Heart right ventricle (tissue), 16 donors: Measurements from ENCODE around the gene GZMM. TPM values are rescaled to one million over a fixed set of nuclear protein-coding genes. Genes with fewer than 3 reads are reported as not detected.

Experiments used
- ATAC-seq, 8 donors: fragments of 200-7000 bp; cut with Tn5 transposase; one replicate each; pipeline ENCODE4 v1.9.1; 2020; ENCODE audit warnings: mild to moderate bottlenecking in 8 of 8, moderate library complexity in 8 of 8, moderate number of reproducible peaks in 1 of 8
- DNase-seq, 2 donors: peaks; one replicate each; pipeline ENCODE4 v3.0.0-alpha.2; 2020
- H3K27ac ChIP-seq, 10 donors: fragments of 200-600 bp; sonication (generic) in 2 of 10; one replicate each; pipeline versions ENCODE4 v1.5.0 to v1.8.0; 2020 to 2022; ENCODE audit warnings: mild to moderate bottlenecking in 3 of 10
- H3K27me3 ChIP-seq, 7 donors: fragments of 200-600 bp; one replicate each; pipeline ENCODE4 v1.8.0; 2021 to 2022; ENCODE audit warnings: mild to moderate bottlenecking in 2 of 7
- H3K36me3 ChIP-seq, 9 donors: fragments of 200-600 bp; sonication (generic) in 1 of 9; one replicate each; pipeline versions ENCODE4 v1.5.0 to v1.8.0; 2020 to 2022; ENCODE audit warnings: mild to moderate bottlenecking in 2 of 9
- H3K4me1 ChIP-seq, 9 donors: fragments of 200-600 bp; sonication (generic) in 1 of 9; one replicate each; pipeline versions ENCODE4 v1.5.0 to v1.8.0; 2020 to 2022; ENCODE audit warnings: mild to moderate bottlenecking in 4 of 9
- H3K4me3 ChIP-seq, 10 donors: fragments of 200-600 bp; sonication (generic) in 2 of 10; one replicate each; pipeline versions ENCODE4 v1.5.0 to v1.8.0; 2020 to 2022; ENCODE audit warnings: mild to moderate bottlenecking in 7 of 10, moderate library complexity in 2 of 10
- H3K9me3 ChIP-seq, 11 donors: fragments of 200-600 bp in 10 of 11; sonication (generic) in 2 of 11; one replicate each; pipeline versions ENCODE4 v1.5.0 to v1.8.0; 2013 to 2022; ENCODE audit warnings: mild to moderate bottlenecking in 2 of 11, control low read depth in 1 of 11, moderate library complexity in 1 of 11
- WGBS, 2 donors: extraction: QIAGEN DNeasy Blood & Tissue Kit; methylation state at CpG; one replicate each; pipeline ENCODE4 v1.1.7; 2013; ENCODE audit warnings: inconsistent platforms in 1 of 2; 5-methylcytosine and 5-hydroxymethylcytosine counted together
- intact Hi-C, 10 donors: fragments of 100-400 bp; cut with DNase I; formaldehyde crosslinking; loops; one replicate each; pipeline versions ENCODE4 v1.11.1 to v1.14.2; 2022
- polyA plus RNA-seq, 2 donors: library from polyadenylated mRNA; stranded (reverse); fragments of 200-250 nt; gene quantifications; one replicate each; pipeline ENCODE4 v1.2.3, GENCODE V29; 2013
- total RNA-seq, 10 donors: library from RNA; stranded (reverse); fragmentation: NEBNext Ultra II Directional in 3 of 10; extraction: Animal tissue kit (Norgen Biotek cat#: 25700) in 3 of 10; gene quantifications; one replicate each; pipeline versions ENCODE4 v1.2.1 to v1.2.4, GENCODE V29; 2021 to 2023
- TF ChIP-seq, protein P1 (sequence below), 9 donors: fragments of 200-600 bp; sonication (generic) in 2 of 9; IDR thresholded peaks; one replicate each; pipeline versions ENCODE4 v1.5.0 to v1.8.0; 2021 to 2022; ENCODE audit warnings: antibody characterized with exemption in 9 of 9, mild to moderate bottlenecking in 5 of 9, moderate library complexity in 1 of 9
- donor health status: Arrhythmogenic right ventricular cardiomyopathy.
- donor health status: ischemic (EF 13 %, LVEDD 7.1; RV severe dilation, severe dysfunction).
- donor health status: healthy with polysubstance abuse.
- donor health status: DM: no; HTN: yes; CAD: no.
- donor health status: DM: no; HTN: no; CAD: no.
- donor health status: ischemic (EF 25% LVEDD 6.9; RV normal size, moderate dysfunction).
- donor health status: ischemic (EF 25% LVEDD 5.7; RV mildly dilated, moderate dysfunction).
- donor health status: healthy.
- donor health status: DM: yes; HTN: yes; CAD: no.
- donor health status: Ischemic cardiomyopathy.
- donor health status: ischemic (EF 35%, LVEDD 5.7; RV mildly dilated, moderate dysfunction).
- donor health status: nonischemic (EF 11% LVEDD 7.7; RV severe dilation, severe dysfunction).
- donor health status: DM: yes; HTN: yes; CAD: no.
- donor health status: PGD.
- donor health status: ischemic (EF 29% LVEDD 5.4; RV normal size, mild dysfunction).
- donor health status: nonischemic (EF 23%, LVEDD 6.1; RV moderate dilation, normal function).

The GZMM gene
- total and polyA plus RNA-seq, 12 donors = 0.25 to 2.7 (median 0.44) TPM; not detected in 7

DNA sequence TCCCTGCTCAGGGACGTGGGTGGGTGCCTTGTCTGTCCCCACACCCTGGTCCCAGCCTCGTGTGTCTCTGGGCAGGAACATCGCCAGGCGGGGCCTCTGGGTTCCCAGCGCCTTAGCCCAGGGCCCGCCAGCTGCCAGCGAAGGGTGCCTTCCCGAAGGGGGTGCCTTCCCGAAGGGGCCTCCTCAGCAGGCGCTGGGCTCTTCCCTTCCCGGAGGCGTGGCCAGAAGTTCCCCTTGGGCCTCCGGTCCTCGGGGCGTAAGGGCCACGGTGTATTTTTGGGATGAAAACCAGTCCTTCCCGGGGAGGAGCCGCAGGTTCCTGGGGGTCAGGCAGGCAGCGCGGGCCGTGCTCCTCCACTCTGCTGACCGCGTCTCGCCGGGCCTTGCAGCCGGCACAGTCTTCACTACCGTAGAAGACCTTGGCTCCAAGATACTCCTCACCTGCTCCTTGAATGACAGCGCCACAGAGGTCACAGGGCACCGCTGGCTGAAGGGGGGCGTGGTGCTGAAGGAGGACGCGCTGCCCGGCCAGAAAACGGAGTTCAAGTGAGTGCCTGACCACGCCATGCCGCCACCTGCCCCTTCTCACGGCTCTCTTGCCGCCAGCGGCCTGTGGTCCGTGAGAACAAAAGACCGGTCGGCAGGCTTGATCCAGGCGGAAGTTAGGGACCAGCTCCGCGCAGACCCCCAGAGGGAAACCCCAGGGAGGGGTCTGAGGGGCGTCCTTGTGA, 35.4 kb downstream of the GZMM start:
- intact Hi-C loops = no loop called here
- peaks cover 0 to 63% (median 26%) of the 10 kb centered on the region in 9 donors for H3K36me3 ChIP-seq
- no peak for DNase-seq

DNA sequence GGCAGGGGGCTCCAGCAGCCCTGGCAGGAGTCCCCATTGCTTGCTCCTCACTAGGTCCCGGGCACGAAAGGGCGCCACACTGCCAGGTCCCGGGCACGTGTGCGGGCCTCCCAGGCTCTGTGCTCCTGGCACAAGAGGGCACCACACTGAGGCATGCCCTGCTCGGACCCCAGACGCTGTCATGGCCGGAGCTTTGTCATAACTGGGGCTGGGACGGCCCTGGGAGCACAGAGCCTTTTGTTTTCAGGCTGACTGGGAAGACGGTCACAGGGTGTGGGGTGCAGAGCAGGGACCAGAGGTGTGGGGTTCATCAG, 35.9 kb downstream of the GZMM start:
- 71 to 77% methylated on average over 11 of the region's 11 CpGs for WGBS, 2 donors

More for the DNA sequence above, 35.4 kb downstream of the GZMM start:
- WGBS, 2 donors = 67 to 78% methylated on average over 46 of the region's 46 CpGs
- no peak for ATAC-seq
- Histone ChIP-seq H3K4me3 (peak overlapping the region in 2 of 10 donors; percentile 3 to 20), H3K27me3 (no peaks in the 10 kb centered on the region), H3K9me3 (no peaks in the 10 kb centered on the region), H3K4me1 (peaks cover 23 to 97% (median 66%) of the 10 kb centered on the region in 9 donors), H3K27ac (peak overlapping the region in 5 of 10 donors; percentile 10 to 96 (median 36))
- TF ChIP-seq, protein P1, sequence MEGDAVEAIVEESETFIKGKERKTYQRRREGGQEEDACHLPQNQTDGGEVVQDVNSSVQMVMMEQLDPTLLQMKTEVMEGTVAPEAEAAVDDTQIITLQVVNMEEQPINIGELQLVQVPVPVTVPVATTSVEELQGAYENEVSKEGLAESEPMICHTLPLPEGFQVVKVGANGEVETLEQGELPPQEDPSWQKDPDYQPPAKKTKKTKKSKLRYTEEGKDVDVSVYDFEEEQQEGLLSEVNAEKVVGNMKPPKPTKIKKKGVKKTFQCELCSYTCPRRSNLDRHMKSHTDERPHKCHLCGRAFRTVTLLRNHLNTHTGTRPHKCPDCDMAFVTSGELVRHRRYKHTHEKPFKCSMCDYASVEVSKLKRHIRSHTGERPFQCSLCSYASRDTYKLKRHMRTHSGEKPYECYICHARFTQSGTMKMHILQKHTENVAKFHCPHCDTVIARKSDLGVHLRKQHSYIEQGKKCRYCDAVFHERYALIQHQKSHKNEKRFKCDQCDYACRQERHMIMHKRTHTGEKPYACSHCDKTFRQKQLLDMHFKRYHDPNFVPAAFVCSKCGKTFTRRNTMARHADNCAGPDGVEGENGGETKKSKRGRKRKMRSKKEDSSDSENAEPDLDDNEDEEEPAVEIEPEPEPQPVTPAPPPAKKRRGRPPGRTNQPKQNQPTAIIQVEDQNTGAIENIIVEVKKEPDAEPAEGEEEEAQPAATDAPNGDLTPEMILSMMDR (IDR thresholded peaks at IDR 0.05) = no peak

DNA sequence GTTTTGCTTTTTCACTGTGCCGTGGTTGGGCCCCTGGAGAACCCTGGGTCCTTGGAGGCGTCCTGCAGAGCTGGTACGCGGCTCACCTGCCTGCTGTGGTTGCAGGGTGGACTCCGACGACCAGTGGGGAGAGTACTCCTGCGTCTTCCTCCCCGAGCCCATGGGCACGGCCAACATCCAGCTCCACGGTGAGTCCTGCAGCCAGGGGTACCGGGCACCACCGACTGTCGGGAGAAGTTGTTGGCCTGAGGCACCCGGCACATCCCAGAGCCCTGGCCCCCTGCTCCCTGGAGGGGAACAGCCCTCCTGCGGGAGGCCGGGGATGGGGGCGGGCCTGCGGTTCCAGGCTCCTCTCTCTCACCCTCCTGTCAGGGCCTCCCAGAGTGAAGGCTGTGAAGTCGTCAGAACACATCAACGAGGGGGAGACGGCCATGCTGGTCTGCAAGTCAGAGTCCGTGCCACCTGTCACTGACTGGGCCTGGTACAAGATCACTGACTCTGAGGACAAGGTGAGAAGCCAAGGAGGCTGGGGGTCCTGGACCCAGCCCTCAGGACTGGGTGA, 36.5 kb downstream of the GZMM start:
- Histone ChIP-seq H3K36me3 (peaks cover 0 to 63% (median 26%) of the 10 kb centered on the region in 9 donors), H3K4me1 (peaks cover 16 to 90% (median 56%) of the 10 kb centered on the region in 9 donors), H3K4me3 (no peak overlapping the region), H3K27ac (peak overlapping the region in 3 of 10 donors; percentile 30 to 96 (median 36)), H3K27me3 (peaks cover 0 to 4% (median 0%) of the 10 kb centered on the region in 7 donors), H3K9me3 (no peaks in the 10 kb centered on the region)
- no peak for ATAC-seq
- no peak for DNase-seq
- intact Hi-C loops = no loop called here
- TF ChIP-seq, protein P1 (IDR thresholded peaks at IDR 0.05) = no peak
- WGBS, 2 donors = 71% methylated on average over 22 of the region's 22 CpGs

More for the DNA sequence above, 35.9 kb downstream of the GZMM start:
- no peaks in the 10 kb centered on the region for H3K9me3 ChIP-seq
- DNase-seq = no peak
- peak overlapping the region in 6 of 10 donors; percentile 10 to 96 (median 33) for H3K27ac ChIP-seq
- TF ChIP-seq, protein P1 (IDR thresholded peaks at IDR 0.05) = no peak
- H3K36me3 ChIP-seq = peaks cover 0 to 63% (median 26%) of the 10 kb centered on the region in 9 donors
- intact Hi-C loops = no loop called here
- peaks cover 19 to 95% (median 61%) of the 10 kb centered on the region in 9 donors for H3K4me1 ChIP-seq
- H3K4me3 ChIP-seq = peak overlapping the region in 1 of 10 donors; percentile 20
- H3K27me3 ChIP-seq = peaks cover 0 to 3% (median 0%) of the 10 kb centered on the region in 7 donors
- ATAC-seq = no peak

DNA sequence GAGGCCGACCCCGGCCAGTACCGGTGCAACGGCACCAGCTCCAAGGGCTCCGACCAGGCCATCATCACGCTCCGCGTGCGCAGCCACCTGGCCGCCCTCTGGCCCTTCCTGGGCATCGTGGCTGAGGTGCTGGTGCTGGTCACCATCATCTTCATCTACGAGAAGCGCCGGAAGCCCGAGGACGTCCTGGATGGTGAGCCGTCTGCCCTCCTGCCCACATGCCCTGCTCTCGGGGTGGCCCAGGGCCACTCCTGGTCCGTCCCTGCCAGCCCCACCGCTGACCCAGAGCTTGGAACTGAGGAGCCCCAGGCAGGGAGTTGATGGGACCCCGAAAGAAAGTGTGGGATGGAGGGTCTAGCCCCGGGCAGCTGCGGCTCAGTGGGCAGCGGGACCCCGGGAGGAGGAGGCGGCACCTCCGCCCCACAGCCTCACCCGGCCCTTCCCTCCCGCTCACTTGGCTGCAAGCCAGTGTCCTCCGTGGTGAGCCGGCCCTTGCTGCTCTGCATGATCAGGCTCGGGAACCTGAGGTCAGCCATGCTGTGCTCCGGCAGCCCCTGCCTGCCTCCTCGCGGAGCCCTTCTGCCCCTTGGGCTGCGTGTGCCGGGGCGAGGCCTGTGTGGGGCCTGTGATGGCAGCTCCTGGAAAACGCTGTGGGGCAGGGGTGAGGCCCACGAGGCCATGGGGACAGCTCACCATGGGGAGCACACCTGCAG, 37.7 kb downstream of the GZMM start:
- Histone ChIP-seq H3K27ac (peak overlapping the region in 2 of 10 donors; percentile 20 to 43), H3K36me3 (peaks cover 0 to 63% (median 26%) of the 10 kb centered on the region in 9 donors), H3K9me3 (no peaks in the 10 kb centered on the region), H3K4me1 (peaks cover 11 to 78% (median 45%) of the 10 kb centered on the region in 9 donors), H3K27me3 (peaks cover 0 to 4% (median 0%) of the 10 kb centered on the region in 7 donors), H3K4me3 (no peak overlapping the region)
- TF ChIP-seq, protein P1 (IDR thresholded peaks at IDR 0.05) = no peak
- DNase-seq = peak in 1 of 2 donors; percentile 54
- ATAC-seq = peak in 1 of 8 donors; percentile 7
- WGBS, 2 donors = 69 to 75% methylated on average over 40 of the region's 40 CpGs
- intact Hi-C loops = no loop called here
